Motor neuron (in vitro differentiated cells): Measurements from ENCODE around the gene CD160. TPM values are rescaled to one million over a fixed set of nuclear protein-coding genes. Genes with fewer than 3 reads are reported as not detected.
"Not testable (repeated sequence)": the region's sequence is repeated elsewhere in the genome, so short reads cannot be mapped to it uniquely, and the experiment has no call there.

Experiments
- ATAC-seq, 8 experiments: fragments of 200-7000 bp; cut with Tn5 transposase; replicated peaks in 6 of 8; 2 replicates each; pipeline ENCODE4 v1.8.0; 2021; ENCODE audit warnings: mild to moderate bottlenecking in 8 of 8, moderate library complexity in 8 of 8
- H3K27ac ChIP-seq, 2 donors: fragments of 250-450 bp; sonication (Bioruptor Pico); 2 replicates each; pipeline ENCODE4 v1.9.0; 2021; ENCODE audit warnings: antibody characterized with exemption in 2 of 2, mild to moderate bottlenecking in 2 of 2, moderate library complexity in 1 of 2
- H3K4me1 ChIP-seq, 2 donors: fragments of 250-450 bp; sonication (Bioruptor Pico); replicated peaks in 1 of 2; 2 replicates each; pipeline ENCODE4 v1.6.1; 2021; ENCODE audit warnings: antibody characterized with exemption in 2 of 2, mild to moderate bottlenecking in 2 of 2, moderate library complexity in 1 of 2
- H3K4me3 ChIP-seq, 5 donors: fragments of 250-450 bp; sonication (Bioruptor Pico); 2 replicates each; pipeline ENCODE4 v1.9.0; 2021; ENCODE audit warnings: antibody characterized with exemption in 5 of 5, mild to moderate bottlenecking in 5 of 5, moderate library complexity in 4 of 5
- WGBS, 10 experiments: fragments of 450-650 bp; shearing (Covaris generic); methylation state at CpG; one replicate each; pipeline ENCODE4 v1.0.0; 2022; 5-methylcytosine and 5-hydroxymethylcytosine counted together
- in situ Hi-C, 9 experiments: fragments of 400-800 bp; cut with MboI; loops; one replicate each; pipeline ENCODE4 v1.15.0; 2021; ENCODE audit warnings: low sequenced_read_pairs in 9 of 9, low pct_unique_long_range_greater_than_20kb in 2 of 9; ENCODE audit not compliant: unreplicated experiment in 9 of 9
- total RNA-seq, 8 experiments: library from RNA; unstranded; fragments of 300-600 nt; gene quantifications; 2 replicates each; pipeline versions ENCODE4 v1.2.3 to v1.2.4, GENCODE V29; 2022

CD160 gene
- total RNA-seq, 8 experiments from 2014 or later: 0.71 to 3.6 (median 2.3) TPM

DNA sequence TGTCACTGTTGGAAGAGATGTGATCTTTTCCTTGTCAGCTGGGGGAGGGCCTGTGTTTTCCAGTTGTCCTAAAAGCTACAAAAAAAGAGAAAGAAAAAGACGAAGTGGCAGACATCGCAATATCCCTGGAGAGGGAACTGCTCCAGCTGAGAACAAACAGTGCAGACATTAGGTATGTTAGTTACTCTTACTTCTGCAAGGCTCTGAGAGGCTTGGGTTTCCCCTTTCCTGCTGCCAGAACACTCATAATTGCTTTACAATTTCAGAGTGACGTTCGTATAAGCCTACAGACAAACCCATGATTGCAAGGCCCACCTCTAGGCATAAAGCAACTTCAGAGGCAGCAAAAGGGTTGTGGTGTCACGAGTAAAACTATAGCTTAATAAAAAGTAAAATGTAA, 31.1 kb downstream of the CD160 start:
- Histone ChIP-seq H3K27ac (no peak overlapping the region), H3K4me1 (no peaks in the 10 kb centered on the region), H3K4me3 (no peak overlapping the region)
- ATAC-seq: no peak
- WGBS, 10 experiments: 56 to 100% (median 86%) methylated on average over 1 to 5 of the region's 5 CpGs; no CpG with 5 or more reads in 1 of the 10 experiments
- in situ Hi-C loops: loop anchor here in 1 of 9 experiments (25.0 kb wide), 1 partner anchor 112 kb away; the partner anchor contains the start of gene PIAS3

- in situ Hi-C loops: loop anchor here in 1 of 9 experiments (25.0 kb wide), 1 partner anchor 111 kb away; the partner anchor contains the start of gene PIAS3
- WGBS, 10 experiments: 19 to 94% (median 90%) methylated on average over 2 to 5 of the region's 5 CpGs; no CpG with 5 or more reads in 1 of the 10 experiments
- no peak overlapping the region for H3K27ac ChIP-seq
- peak in 7 of 8 experiments; percentile 14 to 72 (median 66) for ATAC-seq
- H3K4me1 ChIP-seq: no peaks in the 10 kb centered on the region
- H3K4me3 ChIP-seq: no peak overlapping the region
Measured at GRCh38 chr1:145751491-145752037, 32.3 kb downstream of the CD160 start.

- Histone ChIP-seq H3K27ac (no peak overlapping the region), H3K4me1 (no peaks in the 10 kb centered on the region), H3K4me3 (no peak overlapping the region)
- in situ Hi-C loops: loop anchor here in 1 of 9 experiments (25.0 kb wide), 1 partner anchor 105 kb away; the partner anchor contains the start of gene PIAS3
- WGBS, 10 experiments: 75 to 100% (median 92%) methylated on average over 1 to 2 of the region's 2 CpGs; no CpG with 5 or more reads in 3 of the 10 experiments
- ATAC-seq: peak in 2 of 8 experiments; percentile 33 to 34
Measured at GRCh38 chr1:145757420-145757819, 38.1 kb downstream of the CD160 start.

GRCh38 chr1:145758116-145758515, 38.8 kb downstream of the CD160 start:
- peak in 2 of 8 experiments; percentile 17 to 32 for ATAC-seq
- no peak overlapping the region for H3K27ac ChIP-seq
- in situ Hi-C loops: loop anchor here in 1 of 9 experiments (25.0 kb wide), 1 partner anchor 104 kb away; the partner anchor contains the start of gene PIAS3
- no peaks in the 10 kb centered on the region for H3K4me1 ChIP-seq
- WGBS, 10 experiments: 88 to 100% (median 100%) methylated on average over 1 of the region's 1 CpG; no CpG with 5 or more reads in 5 of the 10 experiments
- H3K4me3 ChIP-seq: no peak overlapping the region

- Histone ChIP-seq H3K4me3 (no peak overlapping the region), H3K4me1 (no peaks in the 10 kb centered on the region), H3K27ac (no peak overlapping the region)
- ATAC-seq: no peak
- in situ Hi-C loops: loop anchor here in 1 of 9 experiments (25.0 kb wide), 1 partner anchor 104 kb away; the partner anchor contains the start of gene PIAS3
- WGBS, 10 experiments: 44 to 100% (median 92%) methylated on average over 1 of the region's 1 CpG; no CpG with 5 or more reads in 1 of the 10 experiments
Measured at GRCh38 chr1:145758575-145758974, 39.3 kb downstream of the CD160 start.

DNA sequence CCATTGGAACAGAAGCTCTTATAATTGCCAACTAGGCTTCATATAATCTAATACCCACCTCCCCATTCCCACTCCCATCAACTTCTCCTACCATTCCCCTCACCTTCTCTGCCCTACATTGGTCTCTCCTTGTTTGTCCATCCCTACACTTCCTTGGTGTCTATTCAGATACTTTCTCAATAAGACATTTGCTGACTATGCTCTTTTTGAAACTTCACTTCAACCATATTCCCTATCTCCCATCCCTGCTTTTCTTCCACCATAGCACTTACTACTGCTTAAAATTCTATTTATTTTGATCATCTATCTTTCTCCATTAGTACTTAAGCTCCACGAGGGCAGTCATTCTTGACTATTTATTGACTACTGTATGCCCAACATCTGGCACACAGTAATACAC, 40.4 kb downstream of the CD160 start:
- in situ Hi-C loops: loop anchor here in 1 of 9 experiments (25.0 kb wide), 1 partner anchor 103 kb away; the partner anchor contains the start of gene PIAS3
- ATAC-seq: no peak
- WGBS, 10 experiments: 14 to 100% (median 100%) methylated on average over 1 of the region's 1 CpG; no CpG with 5 or more reads in 1 of the 10 experiments

DNA sequence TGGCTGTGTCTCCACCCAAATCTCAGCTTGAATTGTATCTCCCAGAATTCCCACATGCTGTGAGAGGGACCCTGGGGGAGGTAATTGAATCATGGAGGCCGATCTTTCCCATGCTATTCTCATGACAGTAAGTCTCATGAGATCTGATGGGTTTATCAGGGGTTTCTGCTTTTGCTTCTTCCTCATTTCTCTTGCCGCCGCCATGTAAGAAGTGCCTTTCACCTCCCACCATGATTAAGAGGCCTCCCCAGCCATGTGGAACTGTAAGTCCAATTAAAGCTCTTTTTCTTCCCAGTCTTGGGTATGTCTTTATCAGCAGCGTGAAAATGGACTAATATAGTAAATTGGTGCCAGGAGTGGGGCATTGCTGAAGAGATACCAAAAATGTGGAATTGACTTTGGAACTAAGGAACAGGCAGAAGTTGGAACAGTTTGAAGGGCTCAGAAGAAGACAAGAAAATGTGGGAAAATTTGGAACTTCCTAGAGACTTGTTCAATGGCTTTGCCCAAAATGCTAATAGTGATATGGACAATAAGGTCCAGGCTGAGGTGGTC, 41.2 kb downstream of the CD160 start:
- H3K4me1 ChIP-seq, ATAC-seq, H3K4me3 ChIP-seq, H3K27ac ChIP-seq: not testable (repeated sequence)
- in situ Hi-C loops: loop anchor here in 1 of 9 experiments (25.0 kb wide), 1 partner anchor 102 kb away; the partner anchor contains the start of gene PIAS3
- WGBS, 10 experiments: 70 to 100% (median 96%) methylated on average over 1 to 4 of the region's 4 CpGs; no CpG with 5 or more reads in 3 of the 10 experiments

More for the DNA sequence above, 40.4 kb downstream of the CD160 start:
- Histone ChIP-seq H3K4me1 (no peaks in the 10 kb centered on the region), H3K27ac (no peak overlapping the region), H3K4me3 (no peak overlapping the region)

DNA sequence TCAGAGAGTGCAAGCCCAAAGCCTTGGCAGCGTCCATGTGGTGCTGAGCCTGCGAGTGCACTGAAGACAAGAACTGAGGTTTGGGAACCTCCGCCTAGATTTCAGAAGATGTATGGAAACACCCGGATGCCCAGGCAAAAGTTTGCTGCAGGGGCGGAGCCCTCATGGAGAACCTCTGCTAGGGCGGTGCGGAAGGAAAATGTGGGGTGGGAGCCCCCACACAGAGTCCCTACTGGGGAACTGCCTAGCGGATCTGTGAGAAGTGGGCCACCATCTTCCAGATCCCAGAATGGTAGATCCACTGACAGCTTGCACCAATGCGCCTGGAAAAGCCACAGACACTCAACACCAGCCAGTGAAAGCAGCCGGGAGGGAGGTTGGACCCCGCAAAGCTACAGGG, 42.2 kb downstream of the CD160 start:
- in situ Hi-C loops: loop anchor here in 1 of 9 experiments (25.0 kb wide), 1 partner anchor 101 kb away; the partner anchor contains the start of gene PIAS3
- ATAC-seq, H3K27ac ChIP-seq, H3K4me3 ChIP-seq, H3K4me1 ChIP-seq: not testable (repeated sequence)
- WGBS, 10 experiments: 90 to 100% (median 98%) methylated on average over 1 to 8 of the region's 11 CpGs; no CpG with 5 or more reads in 4 of the 10 experiments

GRCh38 chr1:145762001-145762400, 42.7 kb downstream of the CD160 start:
- H3K4me1 ChIP-seq, H3K27ac ChIP-seq, H3K4me3 ChIP-seq, ATAC-seq: not testable (repeated sequence)
- in situ Hi-C loops: loop anchor here in 1 of 9 experiments (25.0 kb wide), 1 partner anchor 100 kb away; the partner anchor contains the start of gene PIAS3
- 60 to 100% (median 100%) methylated on average over 1 to 2 of the region's 2 CpGs; no CpG with 5 or more reads in 5 of the 10 experiments for WGBS, 10 experiments

DNA sequence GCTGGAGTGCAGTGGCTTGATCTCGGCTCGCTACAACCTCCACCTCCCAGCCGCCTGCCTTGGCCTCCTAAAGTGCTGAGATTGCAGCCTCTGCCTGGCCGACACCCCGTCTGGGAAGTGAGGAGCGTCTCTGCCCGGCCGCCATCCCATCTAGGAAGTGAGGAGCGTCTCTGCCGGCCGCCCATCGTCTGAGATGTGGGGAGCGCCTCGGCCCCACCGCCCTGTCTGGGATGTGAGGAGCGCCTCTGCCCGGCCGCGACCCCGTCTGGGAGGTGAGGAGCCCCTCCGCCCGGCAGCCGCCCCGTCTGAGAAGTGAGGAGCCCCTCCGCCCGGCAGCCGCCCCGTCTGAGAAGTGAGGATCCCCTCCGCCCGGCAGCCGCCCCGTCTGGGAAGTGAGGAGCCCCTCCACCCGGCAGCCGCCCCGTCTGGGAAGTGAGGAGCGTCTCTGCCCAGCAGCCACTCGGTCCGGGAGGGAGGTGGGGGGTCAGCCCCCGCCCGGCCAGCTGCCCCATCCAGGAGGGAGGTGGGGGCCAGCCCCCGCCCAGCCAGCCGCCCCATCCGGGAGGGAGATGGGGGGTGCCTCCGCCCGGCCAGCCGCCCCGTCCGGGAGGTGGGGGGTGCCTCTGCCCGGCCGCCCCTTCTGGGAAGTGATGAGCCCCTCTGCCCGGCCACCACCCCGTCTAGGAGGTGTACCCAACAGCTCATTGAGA, 45.1 kb downstream of the CD160 start:
- not testable (repeated sequence) for H3K4me1 ChIP-seq, H3K27ac ChIP-seq, ATAC-seq, H3K4me3 ChIP-seq
- WGBS, 10 experiments: 80% methylated on average over 5 of the region's 52 CpGs; no CpG with 5 or more reads in 9 of the 10 experiments
- in situ Hi-C loops: loop anchor here in 1 of 9 experiments (25.0 kb wide), 1 partner anchor 98 kb away; the partner anchor contains the start of gene PIAS3

DNA sequence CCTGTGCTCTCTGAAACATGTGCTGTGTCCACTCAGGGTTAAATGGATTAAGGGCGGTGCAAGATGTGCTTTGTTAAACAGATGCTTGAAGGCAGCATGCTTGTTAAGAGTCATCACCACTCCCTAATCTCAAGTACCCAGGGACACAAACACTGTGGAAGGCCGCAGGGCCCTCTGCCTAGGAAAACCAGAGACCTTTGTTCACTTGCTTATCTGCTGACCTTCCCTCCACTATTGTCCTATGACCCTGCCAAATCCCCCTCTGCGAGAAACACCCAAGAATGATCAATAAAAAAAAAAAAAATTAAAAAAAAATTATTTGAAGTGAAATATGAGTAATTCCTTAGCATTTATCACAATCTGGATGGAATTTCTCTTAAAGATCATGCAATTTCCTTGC, 45.8 kb downstream of the CD160 start:
- WGBS, 10 experiments: 20 to 100% methylated on average over 1 of the region's 3 CpGs; no CpG with 5 or more reads in 8 of the 10 experiments
- H3K4me3 ChIP-seq, H3K27ac ChIP-seq, H3K4me1 ChIP-seq: not testable (repeated sequence)
- peak in 1 of 8 experiments; percentile 17 for ATAC-seq
- in situ Hi-C loops: loop anchor here in 1 of 9 experiments (25.0 kb wide), 1 partner anchor 97 kb away; the partner anchor contains the start of gene PIAS3

GRCh38 chr1:145765585-145766360, 46.5 kb downstream of the CD160 start:
- ATAC-seq: peak in 1 of 8 experiments; percentile 38
- in situ Hi-C loops: loop anchor here in 1 of 9 experiments (25.0 kb wide), 1 partner anchor 97 kb away; the partner anchor contains the start of gene PIAS3
- WGBS, 10 experiments: 100% methylated on average over 1 of the region's 5 CpGs; no CpG with 5 or more reads in 9 of the 10 experiments
- not testable (repeated sequence) for H3K4me3 ChIP-seq, H3K4me1 ChIP-seq, H3K27ac ChIP-seq
